ENCODE data around the gene GP1BA. TPM values are rescaled to one million over a fixed set of nuclear protein-coding genes. Genes with fewer than 3 reads are reported as not detected.

GP1BA gene
- total RNA-seq, 1 donor from 2014 or later: 0.55 TPM

GRCh38 chr17:4892499-4893221 is 39.4 kb upstream of the GP1BA start:
- ATAC-seq: no peak

GRCh38 chr17:4893272-4893671 is 38.8 kb upstream of the GP1BA start:
- intact Hi-C loops (cut with DNase I): no loop called here
- Histone ChIP-seq H3K27ac (no peak overlapping the region), H3K27me3 (no peaks in the 10 kb centered on the region), H3K4me3 (no peak overlapping the region), H3K4me1 (no peaks in the 10 kb centered on the region), H3K9me3 (no peaks in the 10 kb centered on the region), H3K36me3 (peaks cover 81% of the 10 kb centered on the region)
- ATAC-seq (no peak), DNase-seq (no peak)
- TF ChIP-seq CTCF (IDR thresholded peaks at IDR 0.05): no peak

More at GRCh38 chr17:4892499-4893221, 39.4 kb upstream of the GP1BA start:
- Histone ChIP-seq H3K27ac (no peak overlapping the region), H3K4me1 (no peaks in the 10 kb centered on the region), H3K4me3 (no peak overlapping the region), H3K27me3 (no peaks in the 10 kb centered on the region), H3K36me3 (peaks cover 87% of the 10 kb centered on the region), H3K9me3 (no peaks in the 10 kb centered on the region)
- intact Hi-C loops (cut with DNase I): no loop called here
- TF ChIP-seq CTCF (IDR thresholded peaks at IDR 0.05): no peak
- no peak for DNase-seq

GRCh38 chr17:4893721-4894560 is 38.1 kb upstream of the GP1BA start:
- no peak for TF ChIP-seq CTCF (IDR thresholded peaks at IDR 0.05)
- no peak for ATAC-seq
- H3K4me3 ChIP-seq: no peak overlapping the region
- peaks cover 81% of the 10 kb centered on the region for H3K36me3 ChIP-seq
- intact Hi-C loops (cut with DNase I): no loop called here
- no peak overlapping the region for H3K27ac ChIP-seq
- H3K4me1 ChIP-seq: peaks cover 3% of the 10 kb centered on the region
- no peaks in the 10 kb centered on the region for H3K27me3 ChIP-seq
- H3K9me3 ChIP-seq: no peaks in the 10 kb centered on the region
- DNase-seq: no peak

GRCh38 chr17:4895121-4895520 is 37.0 kb upstream of the GP1BA start:
- peaks cover 4% of the 10 kb centered on the region for H3K27me3 ChIP-seq
- TF ChIP-seq CTCF (IDR thresholded peaks at IDR 0.05): no peak
- intact Hi-C loops (cut with DNase I): no loop called here
- peaks cover 6% of the 10 kb centered on the region for H3K4me1 ChIP-seq
- H3K36me3 ChIP-seq: peaks cover 71% of the 10 kb centered on the region
- DNase-seq (no peak), ATAC-seq (no peak)
- H3K4me3 ChIP-seq: no peak overlapping the region
- H3K27ac ChIP-seq: no peak overlapping the region
- H3K9me3 ChIP-seq: no peaks in the 10 kb centered on the region

GRCh38 chr17:4895657-4896331 is 36.3 kb upstream of the GP1BA start:
- DNase-seq (no peak), ATAC-seq (no peak)
- H3K27me3 ChIP-seq: peaks cover 6% of the 10 kb centered on the region
- no peak overlapping the region for H3K27ac ChIP-seq
- peaks cover 65% of the 10 kb centered on the region for H3K36me3 ChIP-seq
- H3K4me3 ChIP-seq: no peak overlapping the region
- H3K4me1 ChIP-seq: peaks cover 6% of the 10 kb centered on the region
- intact Hi-C loops (cut with DNase I): no loop called here
- no peaks in the 10 kb centered on the region for H3K9me3 ChIP-seq
- TF ChIP-seq CTCF (IDR thresholded peaks at IDR 0.05): no peak

Data from upper lobe of right lung (tissue), 1 donor.